HG02642 (cell line): ENCODE measurements around the gene MYL10.
"Not testable (repeated sequence)": the region's sequence is repeated elsewhere in the genome, so short reads cannot be mapped to it uniquely, and the experiment has no call there.

Source experiments
- ATAC-seq: cut with Tn5 transposase; IDR thresholded peaks from one replicate; pipeline ENCODE4 v1.9.1; 2021; ENCODE audit warnings: mild to moderate bottlenecking; ENCODE audit not compliant: unreplicated experiment, poor library complexity

MYL10 gene

GRCh38 chr7:101620991-101621390 is 8.1 kb downstream of the MYL10 start:
- ATAC-seq, result no peak

- no peak for ATAC-seq
Observed at GRCh38 chr7:101620395-101620794, 8.7 kb downstream of the MYL10 start.

GRCh38 chr7:101618916-101619315 is 10.2 kb downstream of the MYL10 start:
- ATAC-seq, result no peak

GRCh38 chr7:101618207-101618839 is 10.8 kb downstream of the MYL10 start:
- no peak for ATAC-seq

- no peak for ATAC-seq
Observed at GRCh38 chr7:101617451-101618206, 11.5 kb downstream of the MYL10 start.

- no peak for ATAC-seq
Observed at GRCh38 chr7:101615446-101615845, 13.7 kb downstream of the MYL10 start.

GRCh38 chr7:101614939-101615302 is 14.2 kb downstream of the MYL10 start:
- no peak for ATAC-seq

- ATAC-seq, result no peak
Observed at GRCh38 chr7:101614098-101614938, 14.8 kb downstream of the MYL10 start.

GRCh38 chr7:101612885-101613515 is 16.1 kb downstream of the MYL10 start:
- ATAC-seq, result no peak

GRCh38 chr7:101608772-101609713 is 20.1 kb downstream of the MYL10 start:
- no peak for ATAC-seq

GRCh38 chr7:101606498-101606923 is 22.6 kb downstream of the MYL10 start:
- ATAC-seq, result no peak

GRCh38 chr7:101605611-101606497 is 23.2 kb downstream of the MYL10 start:
- no peak for ATAC-seq

- ATAC-seq, result not testable (repeated sequence)
Observed at GRCh38 chr7:101604934-101605332, 24.2 kb downstream of the MYL10 start.

- no peak for ATAC-seq
Observed at GRCh38 chr7:101604331-101604933, 24.7 kb downstream of the MYL10 start.

GRCh38 chr7:101602484-101603241 is 26.4 kb downstream of the MYL10 start:
- peak; percentile 71 for ATAC-seq

GRCh38 chr7:101602082-101602481 is 27.0 kb downstream of the MYL10 start:
- no peak for ATAC-seq

GRCh38 chr7:101599787-101600186 is 29.3 kb downstream of the MYL10 start:
- no peak for ATAC-seq
